ENCODE results near the gene DMD.

DNA sequence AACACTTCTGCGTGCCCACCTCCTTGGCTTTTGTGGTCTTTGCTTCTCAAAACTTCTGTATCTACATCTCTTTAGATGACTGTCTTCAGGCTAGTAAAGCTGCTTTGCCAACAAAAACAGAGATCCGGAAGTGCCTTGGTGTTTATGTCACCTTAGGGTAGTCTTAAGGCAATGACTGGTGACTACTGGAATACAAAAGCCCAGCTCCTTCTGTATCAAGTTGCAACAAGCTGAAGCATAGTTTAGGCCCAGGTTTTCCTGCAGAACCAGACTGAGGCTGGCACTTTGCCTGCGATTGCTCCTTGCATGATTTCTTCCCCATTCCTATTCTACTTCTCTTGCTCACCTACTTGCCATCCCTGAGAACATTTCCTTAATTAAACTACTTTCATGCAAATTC lies 333.8 kb downstream of the DMD start:
- TF ChIP-seq ZNF629 (CRISPR knock-in tag; conservative IDR thresholded peaks at IDR 0.05), result no peak
- no peak for TF ChIP-seq TBP (CRISPR knock-in tag; IDR thresholded peaks at IDR 0.05)
- no peak for TF ChIP-seq NFKBIZ (CRISPR knock-in tag; IDR thresholded peaks at IDR 0.05)
- TF ChIP-seq ZBTB1 (CRISPR knock-in tag; IDR thresholded peaks at IDR 0.05; ENCODE audit: borderline replicate concordance), result no peak

All from HepG2 (cell line).